KMS-11 (cell line): Measurements from ENCODE around the gene LRPAP1.

Source experiments
- H2AFZ ChIP-seq: fragments of 200-600 bp; sonication (generic); 2 replicates; pipeline ENCODE4 v1.6.1; 2016; ENCODE audit warnings: antibody characterized with exemption, mixed run types, low read depth
- H3K27ac ChIP-seq: fragments of 200-600 bp; sonication (generic); 2 replicates; pipeline ENCODE4 v1.6.1; 2016; ENCODE audit warnings: mild to moderate bottlenecking, mixed run types
- H3K27me3 ChIP-seq: fragments of 200-600 bp; sonication (generic); 2 replicates; pipeline ENCODE4 v1.6.1; 2017; ENCODE audit warnings: mild to moderate bottlenecking, low read depth, mixed run types, moderate library complexity; ENCODE audit not compliant: insufficient read depth
- H3K36me3 ChIP-seq: fragments of 200-600 bp; sonication (generic); 2 replicates; pipeline ENCODE4 v1.6.1; 2017; ENCODE audit warnings: mild to moderate bottlenecking, mixed run types; ENCODE audit not compliant: insufficient read depth
- H3K4me1 ChIP-seq: fragments of 200-600 bp; sonication (generic); 2 replicates; pipeline ENCODE4 v1.6.1; 2016; ENCODE audit warnings: mild to moderate bottlenecking, low read depth, mixed run types; ENCODE audit not compliant: poor library complexity, severe bottlenecking
- H3K4me2 ChIP-seq: fragments of 200-600 bp; sonication (generic); 2 replicates; pipeline ENCODE4 v1.7.0; 2016; ENCODE audit warnings: mild to moderate bottlenecking, mixed run types
- H3K4me3 ChIP-seq: fragments of 200-600 bp; sonication (generic); IDR thresholded peaks from 2 replicates; pipeline ENCODE4 v1.6.1; 2017; ENCODE audit warnings: low read depth, low read length, mixed read lengths; ENCODE audit not compliant: insufficient read depth
- H3K79me2 ChIP-seq: fragments of 200-600 bp; sonication (generic); 2 replicates; pipeline ENCODE4 v1.6.1; 2016; ENCODE audit warnings: low read depth, mixed run types; ENCODE audit not compliant: insufficient read depth
- H3K9ac ChIP-seq: fragments of 200-600 bp; sonication (generic); 2 replicates; pipeline ENCODE4 v1.6.1; 2016; ENCODE audit warnings: mild to moderate bottlenecking, mixed run types
- H4K20me1 ChIP-seq: fragments of 200-600 bp; sonication (generic); 2 replicates; pipeline ENCODE4 v1.6.1; 2016; ENCODE audit warnings: mild to moderate bottlenecking, mixed run types; ENCODE audit not compliant: insufficient read depth
- CTCF ChIP-seq: fragments of 200-600 bp; sonication (generic); conservative IDR thresholded peaks from 2 replicates; pipeline ENCODE4 v1.6.1; 2017; ENCODE audit warnings: low read depth, mild to moderate bottlenecking, antibody characterized with exemption, low read length, moderate library complexity, mixed read lengths

Gene LRPAP1

GRCh38 chr4:3475713-3476260 is 56.4 kb downstream of the LRPAP1 start:
- Histone ChIP-seq H3K4me1 (no peaks in the 10 kb centered on the region), H2AFZ (no peak overlapping the region), H4K20me1 (no peaks in the 10 kb centered on the region), H3K9ac (no peak overlapping the region), H3K36me3 (no peaks in the 10 kb centered on the region), H3K27ac (no peak overlapping the region), H3K79me2 (no peaks in the 10 kb centered on the region), H3K4me2 (no peak overlapping the region), H3K27me3 (peaks cover 33% of the 10 kb centered on the region), H3K4me3 (no peak overlapping the region)
- TF ChIP-seq CTCF: no peak

- H2AFZ ChIP-seq: no peak overlapping the region
- no peak for TF ChIP-seq CTCF
- no peak overlapping the region for H3K9ac ChIP-seq
- H3K36me3 ChIP-seq: no peaks in the 10 kb centered on the region
- H3K4me3 ChIP-seq: no peak overlapping the region
- H3K4me2 ChIP-seq: no peak overlapping the region
- peaks cover 32% of the 10 kb centered on the region for H3K27me3 ChIP-seq
- H3K4me1 ChIP-seq: no peaks in the 10 kb centered on the region
- H4K20me1 ChIP-seq: no peaks in the 10 kb centered on the region
- H3K27ac ChIP-seq: no peak overlapping the region
- no peaks in the 10 kb centered on the region for H3K79me2 ChIP-seq
These were observed 57.0 kb downstream of the LRPAP1 start for GRCh38 chr4:3475041-3475712.

- no peaks in the 10 kb centered on the region for H3K79me2 ChIP-seq
- peaks cover 33% of the 10 kb centered on the region for H3K27me3 ChIP-seq
- no peak overlapping the region for H2AFZ ChIP-seq
- H3K36me3 ChIP-seq: no peaks in the 10 kb centered on the region
- no peaks in the 10 kb centered on the region for H4K20me1 ChIP-seq
- H3K4me2 ChIP-seq: no peak overlapping the region
- TF ChIP-seq CTCF: no peak
- H3K27ac ChIP-seq: no peak overlapping the region
- H3K4me3 ChIP-seq: no peak overlapping the region
- H3K9ac ChIP-seq: no peak overlapping the region
- no peaks in the 10 kb centered on the region for H3K4me1 ChIP-seq
These were observed 58.0 kb downstream of the LRPAP1 start for GRCh38 chr4:3473996-3474765.

- Histone ChIP-seq H3K4me2 (no peak overlapping the region), H2AFZ (no peak overlapping the region), H3K27me3 (peaks cover 25% of the 10 kb centered on the region), H3K79me2 (no peaks in the 10 kb centered on the region), H4K20me1 (no peaks in the 10 kb centered on the region), H3K36me3 (no peaks in the 10 kb centered on the region), H3K9ac (no peak overlapping the region), H3K4me1 (no peaks in the 10 kb centered on the region), H3K4me3 (no peak overlapping the region), H3K27ac (no peak overlapping the region)
- no peak for TF ChIP-seq CTCF
These were observed 58.9 kb downstream of the LRPAP1 start for GRCh38 chr4:3473181-3473950.
